Activated T-cell treated with anti-CD3 and anti-CD28 coated beads for 4 hours (primary cell): ENCODE data around the gene PREX1.

Experiments used
- DNase-seq: peaks from one replicate; pipeline ENCODE4 v3.0.0-alpha.2; 2020

Gene PREX1

DNA sequence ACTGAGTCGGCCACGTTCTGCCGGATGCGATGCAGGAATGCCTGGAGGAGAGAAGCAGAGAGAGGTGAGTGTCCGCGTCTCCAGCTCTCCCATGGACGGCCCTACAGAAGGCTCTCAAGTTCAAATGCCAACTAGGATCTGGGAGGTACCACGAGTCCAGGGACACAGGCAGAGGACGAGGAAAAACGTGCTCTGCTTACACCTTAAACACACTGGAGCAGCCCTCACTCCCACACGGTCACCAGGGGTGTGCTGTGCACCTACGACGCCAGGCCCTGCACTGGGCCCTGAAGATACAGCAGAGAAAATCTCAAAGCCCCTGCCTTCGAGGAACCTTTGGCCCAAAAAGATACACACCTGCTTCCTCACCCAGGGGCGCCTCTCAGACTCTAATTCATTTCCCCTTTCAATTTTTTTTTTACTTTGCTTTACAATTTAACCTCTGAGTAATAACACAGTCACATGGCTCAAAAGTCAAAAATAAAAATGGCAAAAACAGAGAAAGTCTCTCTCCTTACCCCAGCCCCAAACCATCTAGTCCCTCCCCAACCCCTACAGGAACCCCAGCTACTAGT is 79.9 kb downstream of the PREX1 start:
- no peak for DNase-seq

- no peak for DNase-seq
These were observed 82.5 kb downstream of the PREX1 start for GRCh38 chr20:48745330-48745729.

- no peak for DNase-seq
These were observed 83.3 kb downstream of the PREX1 start for GRCh38 chr20:48744515-48744914.

- no peak for DNase-seq
These were observed 84.0 kb downstream of the PREX1 start for GRCh38 chr20:48743807-48744206.

DNA sequence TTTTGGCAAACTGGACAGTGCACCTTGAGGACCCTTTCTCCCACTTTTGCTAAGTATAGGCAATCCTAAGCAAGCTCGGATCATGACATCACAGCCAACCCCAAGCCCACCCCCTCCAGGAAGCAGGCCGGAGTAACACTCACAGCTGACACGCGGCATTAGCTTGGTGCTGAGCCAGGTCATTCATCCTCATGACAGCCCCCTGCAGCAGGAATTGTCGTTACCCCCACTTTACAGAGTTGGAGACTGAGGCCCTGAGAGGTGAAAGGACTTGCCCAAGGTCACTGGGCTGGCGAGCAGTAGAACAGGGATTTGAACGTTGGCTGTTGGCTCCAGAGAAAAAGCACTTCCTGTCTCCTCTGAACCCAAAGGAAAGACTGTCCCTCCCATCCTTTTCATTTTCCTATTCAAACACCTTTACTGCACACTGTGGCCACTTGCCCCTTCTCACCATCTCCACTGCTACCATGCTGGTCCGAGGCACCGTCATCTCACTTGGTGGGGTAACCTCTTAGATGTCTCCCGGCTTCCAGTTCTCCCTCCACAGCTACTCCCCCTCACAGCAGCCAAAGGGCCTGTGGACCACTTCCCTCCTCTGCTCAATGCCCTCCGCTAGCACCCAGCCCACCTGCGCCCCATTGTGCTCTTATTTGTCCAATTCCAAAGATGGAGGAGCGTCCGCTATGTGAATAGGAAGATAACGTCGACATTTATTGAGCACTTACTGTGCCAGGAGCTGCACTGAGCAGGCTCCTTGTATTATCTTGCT is 84.7 kb downstream of the PREX1 start:
- no peak for DNase-seq

DNA sequence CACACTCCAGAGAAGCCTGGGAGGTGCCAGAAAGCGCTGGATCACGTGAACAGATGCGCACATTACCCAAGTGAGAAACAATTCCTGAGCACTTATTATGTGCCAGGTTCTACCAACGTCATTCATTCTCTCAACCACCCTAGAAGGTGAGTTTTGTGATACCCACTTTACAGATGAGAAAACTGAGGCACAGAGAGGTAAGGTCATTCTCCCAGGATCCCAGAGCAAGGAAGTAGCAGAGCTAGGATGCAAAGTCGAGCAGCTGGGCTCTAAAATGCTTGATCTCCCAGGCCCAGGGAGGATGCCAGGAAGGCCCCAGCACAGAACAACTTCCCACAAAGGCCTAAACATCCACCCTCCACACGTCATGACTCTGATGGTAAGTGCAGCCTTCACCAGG is 85.6 kb downstream of the PREX1 start:
- no peak for DNase-seq

GRCh38 chr20:48741669-48742068 is 86.1 kb downstream of the PREX1 start:
- no peak for DNase-seq

- DNase-seq: no peak
These were observed 87.1 kb downstream of the PREX1 start for GRCh38 chr20:48740712-48741111.

- no peak for DNase-seq
These were observed 87.5 kb downstream of the PREX1 start for GRCh38 chr20:48740292-48740649.

DNA sequence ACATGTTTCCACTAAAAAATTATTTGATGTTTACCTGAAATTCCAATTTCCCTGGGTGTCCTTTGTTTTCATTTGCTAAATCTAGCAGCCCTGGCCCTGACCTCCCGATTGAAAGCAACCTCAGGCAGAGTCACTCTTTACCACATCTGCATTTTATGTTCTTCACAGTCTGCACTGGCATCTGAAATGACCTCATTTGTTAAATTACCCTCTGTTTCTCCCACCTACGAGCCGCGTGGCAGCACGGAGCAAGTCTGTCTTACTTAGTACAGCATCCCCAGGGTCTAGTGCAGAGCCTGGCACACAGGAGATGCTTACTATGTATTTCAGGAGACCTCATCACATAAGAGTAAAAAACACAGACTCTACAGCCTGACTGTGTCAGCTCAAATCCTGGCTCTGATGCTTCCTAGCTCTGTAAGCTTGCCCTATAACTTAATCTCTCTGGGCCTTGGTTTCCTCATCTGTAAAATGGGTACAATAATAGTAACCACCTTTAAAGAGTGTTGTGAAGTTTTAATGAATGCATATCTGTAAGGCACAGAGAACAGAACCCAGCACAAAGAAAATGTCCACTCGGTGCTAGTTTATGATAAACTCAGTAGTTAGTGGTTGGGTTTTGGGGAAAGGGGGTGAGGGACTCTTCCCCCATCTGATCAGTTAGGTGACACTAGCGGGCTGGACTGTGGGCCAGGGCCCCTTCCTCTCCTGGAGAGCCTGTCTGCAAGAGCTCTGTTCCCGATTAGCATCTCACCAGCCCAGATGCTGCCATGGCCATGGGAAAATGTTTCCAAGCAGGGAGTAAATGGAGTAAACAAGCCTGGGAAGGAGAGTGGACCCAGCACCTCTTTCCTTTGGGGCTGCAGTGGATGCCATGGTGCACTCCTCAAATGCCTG is 88.2 kb downstream of the PREX1 start:
- DNase-seq: no peak

GRCh38 chr20:48738399-48739304 is 89.1 kb downstream of the PREX1 start:
- no peak for DNase-seq

- no peak for DNase-seq
These were observed 89.8 kb downstream of the PREX1 start for GRCh38 chr20:48738094-48738398.

DNA sequence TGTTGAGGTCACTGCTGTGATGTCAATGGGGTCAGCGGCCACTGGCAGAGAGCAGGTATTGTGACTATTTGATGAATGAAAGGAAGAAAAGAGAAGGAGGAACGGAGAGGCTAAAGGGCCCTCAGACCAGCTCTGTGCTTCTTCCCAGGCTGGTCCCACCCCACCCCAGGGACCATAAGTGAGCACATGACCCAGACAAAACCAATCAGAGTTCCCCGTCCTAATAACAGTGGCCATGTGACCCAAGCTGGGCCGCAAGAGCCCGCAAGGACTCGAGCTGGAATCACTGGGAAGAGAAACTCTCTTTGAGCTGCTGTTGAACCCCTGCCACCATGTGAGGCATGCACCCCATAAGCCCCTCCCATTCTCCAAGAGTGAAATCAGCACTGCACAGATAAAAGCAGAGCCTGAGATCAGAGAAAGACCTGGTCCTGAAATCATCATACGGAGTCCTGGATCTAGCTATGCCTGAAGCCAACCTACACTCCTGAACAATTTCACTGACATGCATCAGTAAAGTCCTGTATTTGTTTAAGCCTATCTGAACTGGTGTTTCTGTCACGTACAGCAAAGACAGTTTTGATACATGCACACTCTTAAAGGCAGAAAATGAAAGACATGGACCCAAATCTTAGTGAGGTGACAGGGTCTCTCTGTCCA is 90.2 kb downstream of the PREX1 start:
- DNase-seq: no peak

- DNase-seq: no peak
These were observed 91.2 kb downstream of the PREX1 start for GRCh38 chr20:48736636-48737035.

GRCh38 chr20:48736231-48736630 is 91.6 kb downstream of the PREX1 start:
- no peak for DNase-seq

- DNase-seq: no peak
These were observed 92.7 kb downstream of the PREX1 start for GRCh38 chr20:48735112-48735511.

DNA sequence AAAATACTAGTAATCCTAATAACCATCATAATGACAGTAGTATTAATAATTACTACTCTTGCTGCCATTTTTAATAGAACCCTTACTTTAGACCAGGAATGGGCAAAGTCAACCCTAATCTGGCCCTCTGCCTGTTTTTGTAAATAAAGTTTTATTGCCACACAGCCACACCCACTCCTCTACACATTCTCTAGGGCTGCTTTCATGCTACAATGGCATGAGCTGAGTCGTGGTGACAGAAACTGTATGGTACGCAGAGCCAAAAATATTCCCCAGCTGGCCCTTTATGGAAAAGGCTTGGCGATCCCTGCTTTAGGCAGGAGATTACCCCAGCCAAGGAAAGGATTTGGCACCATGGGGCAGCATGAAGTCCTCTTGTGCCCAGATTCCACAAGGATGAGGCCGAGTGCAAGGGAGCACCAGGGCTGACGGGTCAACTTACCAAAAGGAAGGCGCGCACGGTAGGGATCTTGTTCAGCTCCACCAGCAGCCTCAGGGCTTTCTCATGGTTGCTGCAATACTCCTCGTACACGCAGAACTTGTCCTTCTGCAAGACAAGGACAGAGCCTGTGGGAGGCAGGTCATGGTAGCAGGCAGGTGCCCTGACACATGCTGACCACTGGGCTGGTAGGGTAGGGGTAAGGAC is 93.6 kb downstream of the PREX1 start:
- no peak for DNase-seq

DNA sequence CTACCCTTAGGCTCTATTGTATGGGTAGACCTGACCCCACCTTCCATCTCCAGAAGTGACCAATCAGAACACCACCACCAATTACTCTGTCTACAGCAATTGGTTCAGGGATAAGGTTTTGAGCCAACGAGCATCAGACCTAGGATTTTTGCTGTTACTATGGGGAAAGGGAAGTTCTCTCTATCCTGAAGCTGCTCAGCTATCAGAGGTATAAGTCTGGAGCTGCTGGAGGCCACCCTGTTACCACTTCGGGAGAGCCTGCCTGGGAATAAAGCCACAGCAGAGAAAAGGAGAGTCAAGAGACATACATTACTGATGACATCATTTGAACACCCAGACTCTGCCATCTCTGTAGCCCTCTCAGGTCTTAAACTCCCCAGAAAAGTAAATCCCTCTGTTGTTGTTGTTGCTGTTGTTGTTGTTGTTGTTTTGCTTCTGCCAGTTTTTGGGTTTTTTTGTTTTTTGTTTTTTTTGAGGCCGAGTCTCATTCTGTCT is 94.5 kb downstream of the PREX1 start:
- DNase-seq: no peak

DNA sequence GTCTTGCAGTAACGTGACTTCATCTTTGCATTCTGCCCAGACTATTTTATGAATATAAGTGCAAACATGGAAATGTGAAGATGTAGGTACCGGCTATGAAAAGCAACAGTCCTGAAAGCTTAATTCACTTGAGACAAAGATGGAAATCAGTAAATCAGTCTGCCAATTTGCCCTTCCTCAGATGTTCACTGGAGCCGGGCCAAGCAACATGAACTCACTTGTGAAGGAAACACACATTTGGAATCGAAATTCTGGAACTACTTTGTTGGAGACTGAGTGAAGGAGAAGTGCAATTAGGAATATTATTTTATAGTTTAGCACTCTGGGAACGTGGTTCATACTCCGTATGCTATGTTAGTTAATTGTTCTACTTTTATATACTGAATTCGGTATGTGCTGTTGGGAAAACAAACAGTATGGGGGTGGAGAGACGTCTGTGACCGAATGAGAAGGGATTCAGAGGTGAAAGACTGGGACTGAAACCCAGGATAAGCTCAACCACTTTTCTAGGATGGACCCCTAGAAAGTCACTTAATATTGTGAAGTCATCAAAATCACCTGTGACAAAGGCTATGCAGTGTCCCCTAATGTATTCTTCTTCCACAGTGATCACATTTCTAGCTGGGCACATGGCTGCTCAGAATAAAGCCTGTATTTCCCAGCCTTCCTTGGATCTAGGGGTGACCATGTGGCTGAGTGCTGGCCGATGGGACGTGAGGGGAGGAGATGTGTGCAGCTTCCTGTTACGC is 95.5 kb downstream of the PREX1 start:
- DNase-seq: no peak

DNA sequence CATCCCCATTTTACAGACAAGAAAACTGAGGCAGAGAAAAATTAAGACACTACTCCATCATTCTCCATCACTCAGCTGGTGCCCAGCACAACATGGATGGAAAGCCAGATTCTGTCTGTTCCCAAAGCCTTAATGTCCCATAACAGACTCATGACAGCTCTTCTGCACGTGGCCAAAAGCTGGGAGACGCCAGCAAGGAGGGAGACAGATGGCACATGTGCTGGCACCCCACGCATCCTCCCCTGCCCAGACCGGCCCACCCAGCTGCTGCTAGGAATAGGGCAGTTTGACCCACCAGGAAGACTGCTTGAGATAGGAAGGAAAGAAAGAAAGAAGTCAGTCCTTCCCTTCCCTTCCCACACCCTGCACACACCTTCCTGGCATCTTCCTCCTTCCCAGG is 96.3 kb downstream of the PREX1 start:
- DNase-seq: no peak

- no peak for DNase-seq
These were observed 96.8 kb downstream of the PREX1 start for GRCh38 chr20:48730977-48731376.
